B cell (primary cell): Measurements from ENCODE around the gene GTF2IRD1. TPM values are rescaled to one million over a fixed set of nuclear protein-coding genes. Genes with fewer than 3 reads are reported as not detected.
A peak's percentile ranks its signal among the peaks of the same experiment; 100 is the strongest.

Experiments used
- ATAC-seq: fragments of 200-7000 bp; cut with Tn5 transposase; one replicate; pipeline ENCODE4 v1.10.0; 2021; ENCODE audit warnings: low read depth, mild to moderate bottlenecking, moderate number of reproducible peaks, moderate library complexity
- CTCF ChIA-PET: fragments of 350-600 bp; sonication (Branson Sonifier 250); formaldehyde crosslinking; loops from one replicate; lab custom pipeline; 2021; ENCODE audit warnings: antibody characterized with exemption, inconsistent platforms; lab: Charles Lee
- POLR2A ChIA-PET: fragments of 350-600 bp; sonication (Branson Sonifier 250); formaldehyde crosslinking; loops from one replicate; lab custom pipeline; 2021; ENCODE audit warnings: antibody characterized with exemption; lab: Charles Lee
- DNase-seq: peaks from one replicate; pipeline ENCODE4 v3.0.0; 2013
- H2AFZ ChIP-seq: 2 replicates; pipeline ENCODE4 v1.6.1; 2012; ENCODE audit warnings: mild to moderate bottlenecking, low read depth, low read length; ENCODE audit not compliant: insufficient read depth, poor library complexity, severe bottlenecking
- H3K27ac ChIP-seq, 2 donors: 1 replicate in 1 of 2; 2 replicates in 1 of 2; pipeline ENCODE4 v1.5.1; 2012 to 2013; ENCODE audit warnings: low read length in 2 of 2, mild to moderate bottlenecking in 2 of 2, moderate library complexity in 1 of 2
- H3K27me3 ChIP-seq, 4 experiments: fragments of 200-600 bp in 1 of 4; sonication (generic) in 1 of 4; replicated peaks in 1 of 4; 1 replicate in 2 of 4; 2 replicates in 2 of 4; pipeline versions ENCODE4 v1.6.1 to v1.7.0; 2013 to 2016; ENCODE audit warnings: low read length in 3 of 4, mild to moderate bottlenecking in 2 of 4, mixed read lengths in 1 of 4, moderate library complexity in 1 of 4; ENCODE audit not compliant: insufficient read depth in 4 of 4, control insufficient read depth in 3 of 4; ENCODE audit errors: control extremely low read depth in 1 of 4
- H3K36me3 ChIP-seq, 2 experiments: replicated peaks in 1 of 2; 1 replicate in 1 of 2; 2 replicates in 1 of 2; pipeline versions ENCODE4 v1.6.1 to v1.7.1; 2013; ENCODE audit warnings: low read length in 1 of 2; ENCODE audit not compliant: insufficient read depth in 2 of 2, control insufficient read depth in 1 of 2; ENCODE audit errors: control extremely low read depth in 1 of 2, extremely low read depth in 1 of 2
- H3K4me1 ChIP-seq, 2 donors: fragments of 200-600 bp in 1 of 2; sonication (generic) in 1 of 2; 1 replicate in 1 of 2; 2 replicates in 1 of 2; pipeline versions ENCODE4 v1.5.1 to v1.6.1; 2013 to 2017; ENCODE audit warnings: low read length in 2 of 2; ENCODE audit not compliant: control insufficient read depth in 2 of 2, insufficient read depth in 2 of 2
- H3K4me2 ChIP-seq: replicated peaks from 2 replicates; pipeline ENCODE3; 2012; ENCODE audit warnings: mild to moderate bottlenecking, low read depth, low read length; ENCODE audit not compliant: poor library complexity, severe bottlenecking
- H3K4me3 ChIP-seq, 5 experiments: fragments of 200-600 bp in 1 of 5; sonication (generic) in 1 of 5; 1 replicate in 3 of 5; 2 replicates in 2 of 5; pipeline versions ENCODE4 v1.5.1 to v1.7.0; 2011 to 2016; ENCODE audit warnings: low read length in 4 of 5, mild to moderate bottlenecking in 4 of 5, low read depth in 2 of 5, control low read depth in 1 of 5, moderate library complexity in 1 of 5; ENCODE audit not compliant: insufficient read depth in 1 of 5; ENCODE audit errors: control extremely low read depth in 1 of 5, extremely low read depth in 1 of 5
- H3K79me2 ChIP-seq: fragments of 200-600 bp; sonication (generic); one replicate; pipeline ENCODE4 v1.6.0; 2016; ENCODE audit warnings: low read length; ENCODE audit not compliant: control insufficient read depth, insufficient read depth
- H3K9ac ChIP-seq: fragments of 200-600 bp; sonication (generic); 2 replicates; pipeline ENCODE4 v1.6.1; 2017; ENCODE audit warnings: mild to moderate bottlenecking, low read length, moderate library complexity
- H3K9me3 ChIP-seq, 3 donors: one replicate each; pipeline versions ENCODE4 v1.6.1 to v1.7.1; 2013; ENCODE audit warnings: low read length in 2 of 3; ENCODE audit not compliant: control insufficient read depth in 2 of 3, insufficient read depth in 1 of 3; ENCODE audit errors: control extremely low read depth in 1 of 3
- H4K20me1 ChIP-seq: 2 replicates; pipeline ENCODE4 v1.6.0; 2012; ENCODE audit warnings: mild to moderate bottlenecking, low read length; ENCODE audit not compliant: insufficient read depth, control insufficient read depth, poor library complexity, severe bottlenecking
- H3K27ac Mint-ChIP-seq: one replicate; pipeline ENCODE4 v1.8.0; 2021; ENCODE audit warnings: mixed read lengths
- H3K27me3 Mint-ChIP-seq: one replicate; pipeline ENCODE4 v1.8.0; 2021; ENCODE audit warnings: mixed read lengths
- H3K4me1 Mint-ChIP-seq: one replicate; pipeline ENCODE4 v1.8.0; 2021; ENCODE audit warnings: mixed read lengths
- H3K4me3 Mint-ChIP-seq: one replicate; pipeline ENCODE4 v1.8.0; 2021; ENCODE audit warnings: mixed read lengths
- H3K9me3 Mint-ChIP-seq: one replicate; pipeline ENCODE4 v1.8.0; 2022; ENCODE audit warnings: mixed read lengths; ENCODE audit not compliant: insufficient read depth
- CTCF ChIP-seq: fragments of 200-600 bp; IDR thresholded peaks from one replicate; pipeline ENCODE4 v1.8.0; 2022; ENCODE audit warnings: antibody characterized with exemption, mild to moderate bottlenecking
- EZH2 ChIP-seq: IDR thresholded peaks from 2 replicates; pipeline ENCODE4 v1.6.1; 2012; ENCODE audit warnings: borderline replicate concordance, low read depth, mild to moderate bottlenecking, moderate library complexity, low read length; ENCODE audit not compliant: insufficient read depth, poor library complexity, severe bottlenecking
- whole genome bisulfite sequencing: methylation state at CpG from one replicate; pipeline ENCODE4 v1.1.5; 2013; ENCODE audit warnings: missing lambda C conversion rate; ENCODE audit not compliant: insufficient coverage; 5-methylcytosine and 5-hydroxymethylcytosine counted together
- intact Hi-C: fragments of 100-400 bp; cut with micrococcal nuclease; formaldehyde crosslinking; loops from one replicate; pipeline ENCODE4 v1.10.0; 2022
- polyA plus RNA-seq: library from polyadenylated mRNA; depleted of rRNA; stranded (reverse); fragments of >200 nt; gene quantifications from 2 replicates; pipeline ENCODE4 v1.2.3, GENCODE V29; 2012
- total RNA-seq, 2 donors: library from RNA; stranded (reverse); fragments of 120-200 nt in 1 of 2; gene quantifications; 1 replicate in 1 of 2; 2 replicates in 1 of 2; pipeline versions ENCODE4 v1.2.3 to v1.2.4, GENCODE V29; 2013 to 2022

GTF2IRD1 gene
- total and polyA plus RNA-seq, 2 donors (not counting 1 experiment from before 2014, with no cell fraction given) = 0.45 to 2.2 TPM

GRCh38 chr7:74454021-74454924 lies 567 bp downstream of the GTF2IRD1 start:
- no peaks in the 10 kb centered on the region for H3K36me3 ChIP-seq
- H3K9ac ChIP-seq = peak overlapping the region; percentile 26
- 15% methylated on average over 16 of the region's 61 CpGs for WGBS
- H4K20me1 ChIP-seq = no peaks in the 10 kb centered on the region
- H3K4me3 ChIP-seq = peak overlapping the region in 4 of 5 experiments; percentile 26 to 57 (median 44)
- peak overlapping the region; percentile 47 for H2AFZ ChIP-seq
- H3K27ac ChIP-seq = no peak overlapping the region
- H3K4me1 Mint-ChIP-seq = peaks cover 18% of the 10 kb centered on the region
- POLR2A ChIA-PET = no interaction called here
- H3K79me2 ChIP-seq = no peaks in the 10 kb centered on the region
- H3K27me3 ChIP-seq = peaks cover 0 to 24% (median 7%) of the 10 kb centered on the region in 4 experiments
- peak overlapping the region; percentile 64 for H3K4me3 Mint-ChIP-seq
- DNase-seq (no peak), ATAC-seq (no peak)
- H3K9me3 ChIP-seq = peaks cover 0 to 6% (median 0%) of the 10 kb centered on the region in 3 donors
- H3K4me2 ChIP-seq = peak overlapping the region; percentile 92
- no peak for TF ChIP-seq EZH2
- no peak for TF ChIP-seq CTCF
- CTCF ChIA-PET = no interaction called here
- no peak overlapping the region for H3K27ac Mint-ChIP-seq
- intact Hi-C loops = loop anchor here (10.0 kb wide), 1 partner anchor 111 kb away; no protein-coding TSS in a partner anchor
- no peaks in the 10 kb centered on the region for H3K9me3 Mint-ChIP-seq
- H3K4me1 ChIP-seq = peaks cover 16 to 21% of the 10 kb centered on the region in 2 donors
- H3K27me3 Mint-ChIP-seq = peaks cover 12% of the 10 kb centered on the region

GRCh38 chr7:74454925-74455288 lies 1.2 kb downstream of the GTF2IRD1 start:
- H4K20me1 ChIP-seq = no peaks in the 10 kb centered on the region
- H3K4me3 ChIP-seq = no peak overlapping the region
- H3K27ac ChIP-seq = no peak overlapping the region
- no peaks in the 10 kb centered on the region for H3K36me3 ChIP-seq
- ATAC-seq (no peak), DNase-seq (no peak)
- Mint-ChIP-seq H3K27me3 (peaks cover 12% of the 10 kb centered on the region), H3K4me1 (peaks cover 18% of the 10 kb centered on the region), H3K27ac (no peak overlapping the region), H3K9me3 (no peaks in the 10 kb centered on the region), H3K4me3 (peak overlapping the region; percentile 64)
- intact Hi-C loops = loop anchor here (10.0 kb wide), 1 partner anchor 110 kb away; no protein-coding TSS in a partner anchor
- H2AFZ ChIP-seq = no peak overlapping the region
- no peak for TF ChIP-seq CTCF
- no peak for TF ChIP-seq EZH2
- peaks cover 16 to 21% of the 10 kb centered on the region in 2 donors for H3K4me1 ChIP-seq
- H3K9ac ChIP-seq = no peak overlapping the region
- peak overlapping the region; percentile 92 for H3K4me2 ChIP-seq
- H3K9me3 ChIP-seq = peaks cover 0 to 6% (median 0%) of the 10 kb centered on the region in 3 donors
- POLR2A ChIA-PET = no interaction called here
- H3K79me2 ChIP-seq = no peaks in the 10 kb centered on the region
- 95% methylated on average over 10 of the region's 11 CpGs for WGBS
- CTCF ChIA-PET = no interaction called here
- peaks cover 0 to 24% (median 7%) of the 10 kb centered on the region in 4 experiments for H3K27me3 ChIP-seq
